Regular cardiac myocyte (primary cell): ENCODE data around the gene HBB. TPM values are rescaled to one million over a fixed set of nuclear protein-coding genes. Genes with fewer than 3 reads are reported as not detected.

Source experiments
- total RNA-seq: library from RNA; depleted of rRNA; stranded (reverse); fragments of >200 nt; gene quantifications from 2 replicates; pipeline ENCODE4 v1.2.3, GENCODE V29; 2014

Gene HBB
- total RNA-seq: not detected in 2 replicates

GRCh38 chr11:5226732-5227310, at the start of gene HBB:
TSS of gene HBB (minus strand) at chr11:5227071. CDS start at chr11:5227021, 50 bp downstream.

GRCh38 chr11:5269715-5270147, 42.9 kb upstream of the HBB start, which contains the start of gene HBE1:
TSS of gene HBE1 (minus strand) at chr11:5269945. CDS start at chr11:5269890, 55 bp downstream.

GRCh38 chr11:5254646-5255413, 28.0 kb upstream of the HBB start, which contains the start of gene HBG2:
TSS of gene HBG2 (minus strand) at chr11:5254781. CDS start at chr11:5254728, 53 bp downstream.

GRCh38 chr11:5249807-5250396, 23.0 kb upstream of the HBB start, which contains the start of gene HBG1:
TSS of gene HBG1 (minus strand) at chr11:5249857. CDS start at chr11:5249804, 53 bp downstream.

GRCh38 chr11:5234381-5234834, 7.5 kb upstream of the HBB start, which contains the start of gene HBD:
TSS of gene HBD (minus strand) at chr11:5234483. CDS start at chr11:5234433, 50 bp downstream.

GRCh38 chr11:5200582-5200981, 26.3 kb downstream of the HBB start, which contains the start of gene OR51V1:
TSS of gene OR51V1 (minus strand) at chr11:5200682. CDS start at chr11:5200682, 0 bp downstream.

Other genes starting within 250 kb of the HBB start
- not detected in 2 replicates for gene OR51L1, start 232.2 kb downstream of the HBB start, total RNA-seq
- not detected in 2 replicates for gene OR52J3, start 180.5 kb downstream of the HBB start, total RNA-seq
- gene OR52E2, start 167.4 kb downstream of the HBB start, total RNA-seq: not detected in 2 replicates
- gene OR52E1, start 157.5 kb downstream of the HBB start, total RNA-seq: not detected in 2 replicates
- not detected in 2 replicates for gene OR52A5, start 88.7 kb downstream of the HBB start, total RNA-seq
- gene OR52A1, start 72.3 kb downstream of the HBB start, total RNA-seq: not detected in 2 replicates
- gene OR51V1, start 26.4 kb downstream of the HBB start, total RNA-seq: not detected in 2 replicates
- 0.19 TPM in 1 of 2 replicates, not detected in the other for gene HBD, start 7.4 kb upstream of the HBB start, total RNA-seq
- not detected in 2 replicates for gene HBG1, start 22.8 kb upstream of the HBB start, total RNA-seq
- not detected in 2 replicates for gene HBG2, start 27.7 kb upstream of the HBB start, total RNA-seq
- gene HBE1, start 42.9 kb upstream of the HBB start, total RNA-seq: not detected in 2 replicates
- not detected in 2 replicates for gene OR51B4, start 74.9 kb upstream of the HBB start, total RNA-seq
- 0.28 TPM in 1 of 2 replicates, not detected in the other for gene OR51B2, start 97.2 kb upstream of the HBB start, total RNA-seq
- 0.28 TPM in 1 of 2 replicates, not detected in the other for gene OR51B5, start 116.5 kb upstream of the HBB start, total RNA-seq
- not detected in 2 replicates for gene OR51B6, start 124.4 kb upstream of the HBB start, total RNA-seq
- gene OR51M1, start 156.7 kb upstream of the HBB start, total RNA-seq: not detected in 2 replicates
- gene OR51Q1, start 195.0 kb upstream of the HBB start, total RNA-seq: not detected in 2 replicates
- 0.28 TPM in 1 of 2 replicates, not detected in the other for gene OR51I1, start 214.4 kb upstream of the HBB start, total RNA-seq
- gene OR51I2, start 222.3 kb upstream of the HBB start, total RNA-seq: not detected in 2 replicates